Activated CD4-positive, alpha-beta T cell treated with anti-CD3 and anti-CD28 coated beads for 36 hours (primary cell): Measurements from ENCODE around the gene EIF2B4. TPM values are rescaled to one million over a fixed set of nuclear protein-coding genes. Genes with fewer than 3 reads are reported as not detected.
A peak's percentile ranks its signal among the peaks of the same experiment; 100 is the strongest.

Experiments
- ATAC-seq: fragments of 200-7000 bp; cut with Tn5 transposase; one replicate; pipeline ENCODE4 v1.10.0; 2021; ENCODE audit warnings: mild to moderate bottlenecking, moderate library complexity
- CTCF ChIA-PET: fragments of 350-600 bp; sonication (Branson Sonifier 250); formaldehyde crosslinking; loops from one replicate; lab custom pipeline; 2021; ENCODE audit warnings: antibody characterized with exemption; lab: Charles Lee
- POLR2A ChIA-PET: fragments of 350-600 bp; sonication (Branson Sonifier 250); formaldehyde crosslinking; loops from one replicate; lab custom pipeline; 2021; ENCODE audit warnings: antibody characterized with exemption, inconsistent platforms; lab: Charles Lee
- DNase-seq: peaks from one replicate; pipeline ENCODE4 v3.0.0-alpha.2; 2020
- H3K27ac Mint-ChIP-seq: one replicate; pipeline ENCODE4 v1.8.0; 2021; ENCODE audit warnings: mixed read lengths
- H3K27me3 Mint-ChIP-seq: one replicate; pipeline ENCODE4 v1.8.0; 2021; ENCODE audit warnings: mixed read lengths
- H3K36me3 Mint-ChIP-seq: one replicate; pipeline ENCODE4 v1.8.0; 2021; ENCODE audit warnings: low read depth, mixed read lengths
- H3K4me1 Mint-ChIP-seq: one replicate; pipeline ENCODE4 v1.8.0; 2021; ENCODE audit warnings: mixed read lengths
- H3K4me3 Mint-ChIP-seq: one replicate; pipeline ENCODE4 v1.8.0; 2021; ENCODE audit warnings: mild to moderate bottlenecking, moderate library complexity, mixed read lengths
- H3K9me3 Mint-ChIP-seq: one replicate; pipeline ENCODE4 v1.8.0; 2021; ENCODE audit warnings: low read depth, mixed read lengths
- intact Hi-C, 2 experiments: fragments of 100-400 bp; cut with DNase I in 1 of 2; cut with micrococcal nuclease in 1 of 2; formaldehyde crosslinking; loops; one replicate each; pipeline versions ENCODE4 v1.14.2 to v1.15.1; 2022 to 2024; cut with DNase I, micrococcal nuclease
- total RNA-seq, 2 experiments: library from RNA; stranded (reverse); gene quantifications; one replicate each; pipeline ENCODE4 v1.2.3, GENCODE V29; 2021

EIF2B4 gene
- total RNA-seq, 2 experiments from 2014 or later = 31.0 to 39.2 TPM

DNA sequence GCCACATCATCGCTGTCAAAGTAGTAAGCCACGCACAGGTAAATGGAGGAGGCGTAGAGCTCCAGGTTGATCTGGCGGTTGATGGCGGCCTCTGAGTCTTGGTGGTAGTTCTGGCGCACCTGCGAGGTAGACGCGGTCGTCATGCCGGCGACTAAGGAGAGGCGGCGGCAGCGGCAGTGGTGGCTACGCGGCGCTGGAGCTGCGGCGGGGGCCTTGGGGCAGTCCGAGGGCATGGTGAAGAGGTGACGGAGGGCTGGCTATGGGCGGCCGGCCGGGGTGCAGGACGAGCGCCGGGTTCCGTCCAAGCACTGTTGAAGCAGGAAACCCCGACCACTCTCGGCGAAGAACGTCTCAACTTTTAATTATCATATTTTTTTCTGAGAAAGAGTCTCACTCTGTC, 23.1 kb upstream of the EIF2B4 start:
- CTCF ChIA-PET = interaction anchor here (0.6 to 2.5 kb wide), 2 partner anchors 37 to 726 kb away, joined by 3 to 7 read pairs; no protein-coding TSS in a partner anchor
- POLR2A ChIA-PET = no interaction called here

DNA sequence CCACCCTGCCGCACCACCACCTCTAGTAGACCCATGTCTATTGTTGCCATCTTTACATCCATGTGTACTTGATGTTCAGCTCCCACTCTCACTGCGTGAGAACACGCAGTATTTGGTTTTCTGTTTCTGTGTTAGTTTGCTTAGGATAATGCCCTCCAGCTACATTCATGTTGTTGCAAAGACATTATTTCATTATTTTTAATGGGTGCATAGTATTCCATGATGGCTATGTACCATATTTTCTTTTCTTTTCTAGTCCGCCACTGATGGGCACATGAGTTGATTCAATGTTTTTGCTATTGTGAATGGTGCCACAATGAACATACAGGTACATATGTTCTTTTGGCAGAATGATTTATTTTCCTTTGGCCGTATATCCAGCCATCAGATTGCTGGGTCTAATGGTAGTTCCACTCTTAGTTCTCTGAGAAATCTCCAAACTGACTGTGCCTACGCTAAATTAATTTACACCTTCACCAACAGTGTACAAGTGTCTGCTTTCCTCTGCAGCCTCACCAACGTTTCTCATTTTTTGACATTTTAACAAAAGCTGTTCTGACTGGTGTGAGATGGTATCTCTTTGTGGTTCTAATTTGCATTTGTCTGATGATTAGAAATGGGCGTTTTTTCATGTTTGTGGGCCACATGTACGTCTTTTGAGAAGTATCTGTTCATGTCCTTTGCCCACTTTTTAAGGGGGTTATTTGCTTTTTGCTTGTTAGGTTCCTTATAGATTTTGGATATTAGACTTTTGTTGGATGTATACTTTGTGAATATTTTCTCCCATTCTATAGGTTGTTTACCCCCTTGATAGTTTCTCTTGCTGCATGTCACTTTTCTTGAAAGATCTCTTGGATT, 20.9 kb upstream of the EIF2B4 start:
- H3K4me1 Mint-ChIP-seq = peaks cover 26% of the 10 kb centered on the region
- ChIA-PET CTCF (interaction anchor here (0.7 to 2.5 kb wide), 2 partner anchors 39 to 112 kb away, joined by 3 to 7 read pairs; no protein-coding TSS in a partner anchor), POLR2A (no interaction called here)
- no peaks in the 10 kb centered on the region for H3K9me3 Mint-ChIP-seq
- H3K27ac Mint-ChIP-seq = peak overlapping the region; percentile 77
- H3K4me3 Mint-ChIP-seq = peak overlapping the region; percentile 16
- H3K27me3 Mint-ChIP-seq = no peaks in the 10 kb centered on the region
- DNase-seq = no peak
- intact Hi-C loops = no loop called here
- ATAC-seq = peak; percentile 70
- H3K36me3 Mint-ChIP-seq = peaks cover 26% of the 10 kb centered on the region

More for the DNA sequence above, 23.1 kb upstream of the EIF2B4 start:
- peaks cover 35% of the 10 kb centered on the region for H3K4me1 Mint-ChIP-seq
- DNase-seq = no peak
- no peak overlapping the region for H3K27ac Mint-ChIP-seq
- intact Hi-C loops = no loop called here
- no peaks in the 10 kb centered on the region for H3K27me3 Mint-ChIP-seq
- no peak for ATAC-seq
- peaks cover 27% of the 10 kb centered on the region for H3K36me3 Mint-ChIP-seq
- no peaks in the 10 kb centered on the region for H3K9me3 Mint-ChIP-seq
- H3K4me3 Mint-ChIP-seq = no peak overlapping the region

DNA sequence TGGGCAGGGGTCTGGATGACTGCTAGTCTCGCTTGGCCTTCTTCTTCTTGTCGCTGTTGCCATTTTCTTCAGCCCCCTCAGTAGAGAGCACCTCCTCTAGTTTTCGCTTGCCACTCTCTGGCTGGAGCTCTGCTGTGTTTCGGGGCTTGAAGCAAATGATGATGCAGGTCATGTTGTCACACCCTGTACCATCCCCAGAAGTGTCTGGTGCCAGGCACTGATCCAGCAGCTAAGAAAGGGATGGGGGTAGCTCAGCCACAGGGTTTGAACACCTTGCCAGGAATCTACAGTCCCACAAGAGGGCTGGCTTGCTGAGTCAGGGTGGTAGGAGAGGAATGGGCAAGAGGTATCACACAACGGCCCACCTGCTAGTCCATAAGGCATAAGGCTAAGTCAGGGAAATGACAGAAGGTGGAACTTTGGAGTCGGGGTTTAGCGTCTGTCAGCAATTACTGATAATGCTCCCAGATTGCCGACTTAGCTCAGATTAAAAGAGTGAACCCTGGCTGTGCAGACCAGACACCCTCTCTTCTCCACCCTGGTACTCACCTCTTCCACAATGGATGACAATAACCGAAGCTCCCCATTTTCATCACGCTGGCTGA, 11.5 kb upstream of the EIF2B4 start:
- Mint-ChIP-seq H3K4me3 (peak overlapping the region; percentile 89), H3K27ac (peak overlapping the region; percentile 96), H3K4me1 (peaks cover 29% of the 10 kb centered on the region), H3K9me3 (no peaks in the 10 kb centered on the region), H3K27me3 (no peaks in the 10 kb centered on the region), H3K36me3 (peaks cover 62% of the 10 kb centered on the region)
- ChIA-PET POLR2A (no interaction called here), CTCF (no interaction called here)
- ATAC-seq (no peak), DNase-seq (no peak)
- intact Hi-C loops = loop anchor here in 1 of 2 experiments (2.0 kb wide), 2 partner anchors 27 to 281 kb away; partner anchors contain the start of genes PPM1G, SLC4A1AP and SUPT7L

DNA sequence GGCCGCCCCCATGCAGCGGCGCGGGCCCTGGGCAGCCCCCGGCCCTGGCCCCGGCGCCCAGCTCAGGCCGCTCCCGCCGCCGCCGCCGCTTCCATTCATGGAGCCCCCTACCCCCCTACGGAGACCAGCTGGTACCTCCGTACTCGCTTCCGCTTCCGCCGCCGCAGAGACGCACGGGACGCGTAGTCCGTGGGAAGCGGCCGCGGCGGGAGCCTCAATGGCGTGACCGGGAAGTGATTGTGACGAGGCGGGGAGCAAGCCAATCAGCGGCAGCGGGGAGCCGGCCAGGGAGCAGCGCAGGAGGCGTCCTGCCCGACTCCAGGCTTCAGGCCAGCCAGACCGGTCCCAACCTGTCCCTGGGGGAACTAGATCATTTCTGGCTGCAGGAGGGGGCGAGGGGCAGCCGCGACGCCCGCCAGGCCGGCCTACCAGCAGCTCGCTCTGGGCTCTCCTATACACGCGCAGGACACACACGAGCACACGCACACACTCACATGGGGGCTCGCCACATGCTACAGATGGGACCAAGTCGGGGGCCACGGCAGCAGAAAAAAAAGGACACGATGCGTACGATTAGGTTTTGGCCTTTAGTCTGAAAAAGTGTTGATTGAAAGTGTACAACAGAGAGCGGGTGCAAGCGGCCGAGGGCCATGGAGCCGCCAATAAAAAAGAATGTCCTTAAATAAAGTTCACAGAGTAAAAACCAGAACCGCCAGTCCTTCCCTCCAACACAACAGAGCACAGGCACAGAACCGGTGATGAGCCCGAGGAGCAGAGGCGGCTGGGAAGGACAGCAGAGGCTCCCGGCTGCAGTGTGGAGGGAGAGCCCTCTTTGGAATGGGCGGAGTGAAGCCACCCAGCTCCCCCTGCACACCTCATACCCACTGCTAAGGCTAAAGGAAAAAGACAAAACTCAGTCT, 10.7 kb upstream of the EIF2B4 start, which contains the start of gene ZNF513:
Gene ZNF513, minus strand, starts transcription at position 109 of the 920 bp plus-strand sequence. CDS start 208 bp downstream, outside the sequence.
- DNase-seq (peak; percentile 95), ATAC-seq (peak; percentile 91)
- POLR2A ChIA-PET = interaction anchor here (1.0 kb wide), 1 partner anchor 48 kb away, joined by 3 read pairs; the partner anchor contains the start of gene NRBP1
- intact Hi-C loops = loop anchor here (1.0 to 2.0 kb wide), 10 partner anchors 11 to 282 kb away; partner anchors contain the start of genes EIF2B4 (in 2 of the 2), PPM1G (in 2 of the 2), SLC4A1AP (in 2 of the 2) and SNX17 (in 2 of the 2)
- CTCF ChIA-PET = interaction anchor here (0.6 to 2.1 kb wide), 4 partner anchors 10 to 182 kb away, joined by 3 to 18 read pairs (median 7); partner anchors contain the start of genes EIF2B4, NRBP1 and SNX17
- peak within 1 kb of the TSS; percentile 89 for H3K4me3 Mint-ChIP-seq
- H3K4me1 Mint-ChIP-seq = peaks cover 29% of the 10 kb centered on the region
- H3K27ac Mint-ChIP-seq = peak within 1 kb of the TSS; percentile 96
- H3K36me3 Mint-ChIP-seq = peaks cover 69% of the 10 kb centered on the region
- H3K27me3 Mint-ChIP-seq = no peaks in the 10 kb centered on the region
- no peaks in the 10 kb centered on the region for H3K9me3 Mint-ChIP-seq

DNA sequence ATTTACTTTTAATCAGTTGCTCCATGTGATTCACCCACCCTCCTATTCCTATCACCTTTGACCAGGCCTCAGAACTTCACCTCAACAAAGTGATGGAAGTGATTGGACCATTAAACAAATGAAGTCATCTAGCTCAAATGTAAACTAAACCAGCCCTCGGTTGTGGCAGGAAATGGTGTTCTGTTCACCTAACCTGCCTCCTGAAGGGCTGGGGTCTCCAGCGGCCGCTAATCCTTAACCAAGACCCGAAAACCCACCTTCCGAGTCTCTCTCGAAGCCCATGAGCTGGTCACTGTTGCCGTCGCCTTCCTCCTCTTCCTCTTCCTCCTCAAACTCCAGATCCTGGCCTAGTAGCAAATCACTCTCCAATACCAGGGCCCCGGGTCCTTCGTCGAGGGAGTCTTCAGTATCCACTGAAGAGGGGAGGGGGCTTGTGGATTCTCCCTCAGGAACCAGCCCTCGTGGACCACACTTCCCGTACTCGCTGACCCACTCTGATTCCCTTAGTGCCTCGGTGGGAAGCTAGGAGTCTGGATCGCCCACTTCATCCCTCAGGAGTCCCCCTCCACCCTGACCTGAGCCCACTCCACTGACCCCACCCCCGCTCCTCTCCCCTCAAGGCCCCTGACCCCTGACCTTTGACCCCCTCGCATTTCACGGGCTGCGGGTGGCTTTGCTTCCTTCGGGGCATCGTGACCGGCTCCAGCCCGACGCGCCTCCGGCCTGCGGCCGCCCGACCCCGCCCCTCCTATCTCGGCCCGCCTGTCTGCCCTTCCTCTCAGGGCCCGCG, 9.9 kb upstream of the EIF2B4 start:
- intact Hi-C loops = loop anchor here (1.0 to 2.0 kb wide), 10 partner anchors 10 to 283 kb away; partner anchors contain the start of genes EIF2B4 (in 2 of the 2), PPM1G (in 2 of the 2), SLC4A1AP (in 2 of the 2) and SNX17 (in 2 of the 2)
- no peaks in the 10 kb centered on the region for H3K9me3 Mint-ChIP-seq
- H3K27me3 Mint-ChIP-seq = no peaks in the 10 kb centered on the region
- H3K27ac Mint-ChIP-seq = peak overlapping the region; percentile 93
- peak overlapping the region; percentile 89 for H3K4me3 Mint-ChIP-seq
- DNase-seq = peak; percentile 74
- ATAC-seq = peak; percentile 40
- peaks cover 29% of the 10 kb centered on the region for H3K4me1 Mint-ChIP-seq
- POLR2A ChIA-PET = interaction anchor here (1.0 kb wide), 1 partner anchor 49 kb away, joined by 3 read pairs; the partner anchor contains the start of gene NRBP1
- CTCF ChIA-PET = interaction anchor here (0.6 to 2.1 kb wide), 8 partner anchors 8 to 76 kb away, joined by 3 to 18 read pairs (median 4); partner anchors contain the start of genes EIF2B4, NRBP1, PPM1G and SNX17
- H3K36me3 Mint-ChIP-seq = peaks cover 67% of the 10 kb centered on the region

DNA sequence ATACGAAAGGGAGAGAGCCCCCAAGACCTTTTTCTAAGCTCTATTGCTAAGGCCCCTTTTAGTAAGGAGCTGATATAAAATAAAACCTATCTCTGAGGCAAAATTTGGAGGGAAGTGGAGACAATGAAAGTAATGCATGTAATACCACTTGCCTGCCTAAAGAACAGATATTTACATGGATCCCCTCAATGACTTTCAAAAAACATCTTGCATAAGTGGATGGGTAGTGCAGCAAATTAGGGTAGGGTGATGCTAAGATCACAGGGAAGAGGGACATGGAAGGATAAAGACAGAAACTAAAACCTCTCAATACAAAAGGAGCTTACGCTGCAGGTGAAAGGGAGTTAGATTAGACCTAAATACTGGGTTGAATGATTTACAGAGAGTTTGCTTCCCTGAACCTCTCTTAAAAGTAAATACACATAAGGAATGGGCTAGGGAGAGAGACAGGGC, 9.3 kb upstream of the EIF2B4 start:
- ChIA-PET POLR2A (no interaction called here), CTCF (interaction anchor here (0.6 to 2.1 kb wide), 8 partner anchors 8 to 76 kb away, joined by 3 to 18 read pairs (median 4); partner anchors contain the start of genes EIF2B4, NRBP1, PPM1G and SNX17)
- Mint-ChIP-seq H3K27ac (peak overlapping the region; percentile 93), H3K4me3 (peak overlapping the region; percentile 89), H3K4me1 (peaks cover 29% of the 10 kb centered on the region), H3K9me3 (no peaks in the 10 kb centered on the region), H3K36me3 (peaks cover 70% of the 10 kb centered on the region), H3K27me3 (no peaks in the 10 kb centered on the region)
- DNase-seq = no peak
- no peak for ATAC-seq
- intact Hi-C loops = no loop called here

DNA sequence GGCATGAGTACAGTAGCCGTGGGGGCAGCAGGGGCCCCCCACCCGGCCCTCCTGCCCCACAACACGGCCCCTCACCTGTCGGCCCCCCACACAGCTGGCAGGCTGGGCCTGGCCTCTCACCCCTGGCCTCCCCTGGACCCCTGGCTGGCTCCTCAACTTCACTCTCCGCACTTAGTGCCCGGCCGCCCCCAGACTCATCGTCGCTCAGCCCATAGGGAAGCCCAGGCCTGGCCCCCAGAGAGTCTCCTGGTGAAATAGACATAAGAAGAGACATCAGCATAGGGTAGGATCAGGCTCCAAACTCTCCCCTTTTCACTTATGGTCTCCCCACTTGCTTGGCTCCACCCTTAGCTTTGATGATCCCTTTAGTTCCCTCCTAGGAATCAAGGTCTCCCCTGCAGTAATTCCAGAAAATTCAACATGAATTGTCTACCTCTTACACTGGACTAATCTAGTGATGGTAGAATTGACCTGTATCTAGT, 8.7 kb upstream of the EIF2B4 start:
- POLR2A ChIA-PET = no interaction called here
- Mint-ChIP-seq H3K9me3 (no peaks in the 10 kb centered on the region), H3K27me3 (no peaks in the 10 kb centered on the region), H3K27ac (peak overlapping the region; percentile 93), H3K4me1 (peaks cover 26% of the 10 kb centered on the region), H3K4me3 (peak overlapping the region; percentile 89), H3K36me3 (peaks cover 69% of the 10 kb centered on the region)
- DNase-seq (no peak), ATAC-seq (no peak)
- intact Hi-C loops = no loop called here
- CTCF ChIA-PET = interaction anchor here (0.8 to 2.1 kb wide), 7 partner anchors 8 to 75 kb away, joined by 3 to 18 read pairs (median 4); partner anchors contain the start of genes EIF2B4, NRBP1, PPM1G and SNX17

DNA sequence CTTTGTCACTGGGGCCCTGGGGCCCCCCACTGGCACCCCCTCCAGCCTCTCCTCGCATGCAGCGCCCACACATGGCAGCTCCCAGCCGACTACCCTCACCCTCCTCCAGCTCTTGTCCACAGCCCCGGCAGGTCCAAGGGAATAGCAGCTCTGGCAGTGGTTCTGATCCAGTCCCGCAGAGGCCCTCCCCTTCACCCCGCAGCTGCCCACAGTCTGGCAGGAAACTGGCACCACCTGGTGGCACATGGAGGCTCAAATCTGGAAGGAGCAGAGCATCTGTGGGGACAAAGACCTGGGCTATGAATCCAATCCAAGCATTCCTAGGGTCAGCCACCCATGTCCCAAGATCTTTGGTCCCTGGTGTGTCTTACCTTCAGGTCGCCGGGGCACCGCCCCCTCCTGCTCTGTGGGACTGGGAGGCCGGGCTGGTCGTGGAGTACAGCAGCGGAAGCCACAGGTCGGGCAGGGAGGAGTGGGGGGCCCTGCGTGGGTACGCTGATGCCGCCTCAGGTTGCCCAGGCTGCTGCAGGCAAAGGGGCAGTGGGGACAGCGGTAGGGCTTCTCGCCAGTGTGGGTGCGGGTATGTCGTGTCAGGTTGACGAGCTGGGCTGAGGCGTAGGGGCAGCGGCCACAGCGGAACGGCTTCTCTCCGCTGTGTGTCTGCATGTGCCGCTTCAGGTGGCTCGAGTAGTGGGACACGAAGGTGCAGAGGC, 8.1 kb upstream of the EIF2B4 start:
- Mint-ChIP-seq H3K9me3 (no peaks in the 10 kb centered on the region), H3K4me1 (peaks cover 25% of the 10 kb centered on the region), H3K27me3 (no peaks in the 10 kb centered on the region), H3K4me3 (peak overlapping the region; percentile 89), H3K36me3 (peaks cover 69% of the 10 kb centered on the region), H3K27ac (no peak overlapping the region)
- intact Hi-C loops = no loop called here
- ChIA-PET CTCF (interaction anchor here (0.6 to 0.8 kb wide), 2 partner anchors 10 to 20 kb away, joined by 3 read pairs; no protein-coding TSS in a partner anchor), POLR2A (no interaction called here)
- DNase-seq (peak; percentile 40), ATAC-seq (no peak)

DNA sequence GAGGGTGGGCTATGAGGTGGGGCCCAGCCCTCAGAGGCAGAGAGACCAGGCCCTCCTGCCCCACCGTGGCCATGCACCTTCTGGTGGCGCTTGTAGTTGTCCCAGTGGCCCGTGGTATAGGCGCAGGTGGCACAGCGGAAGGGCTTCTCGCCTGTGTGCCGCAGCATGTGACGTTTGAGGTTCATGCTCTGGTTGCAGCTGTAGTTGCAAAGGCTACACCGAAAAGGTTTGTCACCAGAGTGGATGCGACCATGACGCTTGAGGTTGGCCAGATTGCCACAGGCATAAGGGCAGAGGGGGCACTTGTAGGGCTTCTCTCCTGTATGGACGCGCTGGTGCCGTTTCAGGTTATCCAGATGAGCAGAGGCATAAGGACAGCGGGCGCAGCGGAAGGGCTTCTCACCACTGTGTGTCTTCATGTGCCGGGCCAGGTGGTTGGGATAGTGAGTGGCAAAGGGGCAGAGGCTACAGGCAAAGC, 7.5 kb upstream of the EIF2B4 start:
- intact Hi-C loops = no loop called here
- POLR2A ChIA-PET = no interaction called here
- peaks cover 29% of the 10 kb centered on the region for H3K4me1 Mint-ChIP-seq
- H3K27me3 Mint-ChIP-seq = no peaks in the 10 kb centered on the region
- H3K36me3 Mint-ChIP-seq = peaks cover 74% of the 10 kb centered on the region
- DNase-seq = no peak
- ATAC-seq = no peak
- no peaks in the 10 kb centered on the region for H3K9me3 Mint-ChIP-seq
- CTCF ChIA-PET = interaction anchor here (0.6 kb wide), 3 partner anchors 9 to 1189 kb away, joined by 3 read pairs; no protein-coding TSS in a partner anchor
- H3K4me3 Mint-ChIP-seq = no peak overlapping the region
- no peak overlapping the region for H3K27ac Mint-ChIP-seq
